HL-60 (cell line): Measurements from ENCODE around the gene NCOA3.

ENCODE experiments used
- DNase-seq, 2 experiments: peaks; one replicate each; pipeline ENCODE4 v3.0.0-alpha.2; 2010 to 2020; ENCODE audit warnings: low read depth in 1 of 2, low spot score in 1 of 2
- H3K27ac ChIP-seq: fragments of 250-450 bp; sonication (Bioruptor Pico); replicated peaks from 2 replicates; pipeline ENCODE4 v1.5.1; 2020; ENCODE audit warnings: mild to moderate bottlenecking, moderate library complexity
- H3K27me3 ChIP-seq: fragments of 250-450 bp; sonication (Bioruptor Pico); 2 replicates; pipeline ENCODE4 v1.5.1; 2021; ENCODE audit warnings: mild to moderate bottlenecking, moderate library complexity; ENCODE audit not compliant: insufficient read depth, poor library complexity, severe bottlenecking
- H3K4me3 ChIP-seq: replicated peaks from 2 replicates; pipeline ENCODE4 v1.5.1; 2011; ENCODE audit warnings: mild to moderate bottlenecking, control low read depth, low read length; ENCODE audit not compliant: insufficient read depth
- GABPA ChIP-seq: IDR thresholded peaks from 2 replicates; pipeline ENCODE4 v1.6.1; 2012; ENCODE audit warnings: low read depth
- POLR2AphosphoS5 ChIP-seq: IDR thresholded peaks from 2 replicates; pipeline ENCODE4 v1.6.1; 2012; ENCODE audit warnings: low read depth
- SPI1 ChIP-seq: IDR thresholded peaks from 2 replicates; pipeline ENCODE4 v1.6.1; 2012; ENCODE audit warnings: low read depth, mild to moderate bottlenecking, borderline replicate concordance
- TF ChIP-seq, protein P1 (sequence below): IDR thresholded peaks from one replicate; pipeline ENCODE4 v1.5.1; 2011; ENCODE audit warnings: low read length, control low read depth, inconsistent platforms; ENCODE audit not compliant: insufficient read depth
- TF ChIP-seq, protein P2 (sequence below): IDR thresholded peaks from 2 replicates; pipeline ENCODE4 v1.6.1; 2012; ENCODE audit warnings: low read depth; ENCODE audit not compliant: insufficient replicate concordance

Gene NCOA3

DNA sequence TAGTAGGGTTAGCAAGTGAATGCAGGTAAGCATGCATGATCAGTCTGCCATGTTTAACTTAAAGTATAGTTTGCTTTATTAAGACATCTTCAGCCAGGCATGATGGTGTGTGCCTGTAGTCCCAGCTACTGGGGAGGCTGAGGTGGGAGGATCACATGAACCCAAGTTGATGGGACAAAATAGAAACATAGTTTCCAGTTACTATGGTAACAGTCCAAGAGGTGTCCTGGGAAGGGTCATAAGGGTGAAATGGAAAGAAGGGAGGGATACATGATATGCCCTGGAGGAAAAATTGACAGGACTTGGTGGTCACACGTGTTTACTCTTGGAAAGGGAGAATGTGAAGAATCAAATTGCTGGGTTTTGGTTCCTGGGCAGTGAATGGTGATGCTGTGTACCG lies 143.9 kb downstream of the NCOA3 start:
- H3K27me3 ChIP-seq = no peaks in the 10 kb centered on the region
- TF ChIP-seq, protein P1, sequence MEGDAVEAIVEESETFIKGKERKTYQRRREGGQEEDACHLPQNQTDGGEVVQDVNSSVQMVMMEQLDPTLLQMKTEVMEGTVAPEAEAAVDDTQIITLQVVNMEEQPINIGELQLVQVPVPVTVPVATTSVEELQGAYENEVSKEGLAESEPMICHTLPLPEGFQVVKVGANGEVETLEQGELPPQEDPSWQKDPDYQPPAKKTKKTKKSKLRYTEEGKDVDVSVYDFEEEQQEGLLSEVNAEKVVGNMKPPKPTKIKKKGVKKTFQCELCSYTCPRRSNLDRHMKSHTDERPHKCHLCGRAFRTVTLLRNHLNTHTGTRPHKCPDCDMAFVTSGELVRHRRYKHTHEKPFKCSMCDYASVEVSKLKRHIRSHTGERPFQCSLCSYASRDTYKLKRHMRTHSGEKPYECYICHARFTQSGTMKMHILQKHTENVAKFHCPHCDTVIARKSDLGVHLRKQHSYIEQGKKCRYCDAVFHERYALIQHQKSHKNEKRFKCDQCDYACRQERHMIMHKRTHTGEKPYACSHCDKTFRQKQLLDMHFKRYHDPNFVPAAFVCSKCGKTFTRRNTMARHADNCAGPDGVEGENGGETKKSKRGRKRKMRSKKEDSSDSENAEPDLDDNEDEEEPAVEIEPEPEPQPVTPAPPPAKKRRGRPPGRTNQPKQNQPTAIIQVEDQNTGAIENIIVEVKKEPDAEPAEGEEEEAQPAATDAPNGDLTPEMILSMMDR = no peak
- TF ChIP-seq POLR2AphosphoS5 = no peak
- TF ChIP-seq SPI1 = no peak
- no peak for TF ChIP-seq GABPA
- TF ChIP-seq, protein P2, sequence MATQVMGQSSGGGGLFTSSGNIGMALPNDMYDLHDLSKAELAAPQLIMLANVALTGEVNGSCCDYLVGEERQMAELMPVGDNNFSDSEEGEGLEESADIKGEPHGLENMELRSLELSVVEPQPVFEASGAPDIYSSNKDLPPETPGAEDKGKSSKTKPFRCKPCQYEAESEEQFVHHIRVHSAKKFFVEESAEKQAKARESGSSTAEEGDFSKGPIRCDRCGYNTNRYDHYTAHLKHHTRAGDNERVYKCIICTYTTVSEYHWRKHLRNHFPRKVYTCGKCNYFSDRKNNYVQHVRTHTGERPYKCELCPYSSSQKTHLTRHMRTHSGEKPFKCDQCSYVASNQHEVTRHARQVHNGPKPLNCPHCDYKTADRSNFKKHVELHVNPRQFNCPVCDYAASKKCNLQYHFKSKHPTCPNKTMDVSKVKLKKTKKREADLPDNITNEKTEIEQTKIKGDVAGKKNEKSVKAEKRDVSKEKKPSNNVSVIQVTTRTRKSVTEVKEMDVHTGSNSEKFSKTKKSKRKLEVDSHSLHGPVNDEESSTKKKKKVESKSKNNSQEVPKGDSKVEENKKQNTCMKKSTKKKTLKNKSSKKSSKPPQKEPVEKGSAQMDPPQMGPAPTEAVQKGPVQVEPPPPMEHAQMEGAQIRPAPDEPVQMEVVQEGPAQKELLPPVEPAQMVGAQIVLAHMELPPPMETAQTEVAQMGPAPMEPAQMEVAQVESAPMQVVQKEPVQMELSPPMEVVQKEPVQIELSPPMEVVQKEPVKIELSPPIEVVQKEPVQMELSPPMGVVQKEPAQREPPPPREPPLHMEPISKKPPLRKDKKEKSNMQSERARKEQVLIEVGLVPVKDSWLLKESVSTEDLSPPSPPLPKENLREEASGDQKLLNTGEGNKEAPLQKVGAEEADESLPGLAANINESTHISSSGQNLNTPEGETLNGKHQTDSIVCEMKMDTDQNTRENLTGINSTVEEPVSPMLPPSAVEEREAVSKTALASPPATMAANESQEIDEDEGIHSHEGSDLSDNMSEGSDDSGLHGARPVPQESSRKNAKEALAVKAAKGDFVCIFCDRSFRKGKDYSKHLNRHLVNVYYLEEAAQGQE = no peak
- H3K27ac ChIP-seq = no peak overlapping the region
- no peak overlapping the region for H3K4me3 ChIP-seq
- DNase-seq = no peak

DNA sequence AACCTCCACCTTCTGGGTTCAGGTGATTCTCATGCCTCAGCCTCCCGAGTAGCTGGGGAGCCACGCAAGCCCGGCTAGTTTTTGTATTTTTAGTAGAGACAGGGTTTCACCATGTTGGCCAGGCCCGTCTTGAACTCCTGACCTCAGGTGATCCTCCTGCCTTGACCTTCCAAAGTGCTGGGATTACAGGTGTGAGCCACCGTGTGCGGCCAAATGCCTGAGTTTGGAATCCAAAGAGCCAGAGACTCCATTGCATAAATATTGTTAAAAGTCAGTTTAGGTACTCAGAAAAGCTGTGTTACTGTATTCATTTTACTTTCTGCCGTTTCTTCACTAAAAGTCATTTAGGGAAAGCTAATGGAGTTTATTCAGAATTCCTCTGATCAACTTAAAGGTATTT lies 146.3 kb downstream of the NCOA3 start:
- no peak overlapping the region for H3K27ac ChIP-seq
- H3K4me3 ChIP-seq = no peak overlapping the region
- TF ChIP-seq GABPA (no peak), SPI1 (no peak), POLR2AphosphoS5 (no peak)
- TF ChIP-seq, protein P1 = no peak
- TF ChIP-seq, protein P2 = no peak

DNA sequence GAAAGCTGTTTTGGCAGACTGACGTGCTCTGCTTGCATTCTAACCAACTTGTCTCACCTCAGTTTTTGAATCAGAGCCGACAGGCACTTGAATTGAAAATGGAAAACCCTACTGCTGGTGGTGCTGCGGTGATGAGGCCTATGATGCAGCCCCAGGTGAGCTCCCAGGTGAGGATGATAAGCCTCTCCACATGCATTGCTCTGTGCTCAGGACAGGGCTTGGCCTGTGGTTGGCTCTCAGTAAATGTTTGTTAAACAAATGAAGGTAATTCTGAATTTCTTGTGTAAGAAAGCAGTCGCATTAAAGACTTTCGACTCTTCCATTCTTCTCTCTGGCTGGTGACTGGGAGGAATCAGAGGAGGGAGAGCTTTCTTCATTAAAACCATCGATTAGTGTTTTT lies 147.3 kb downstream of the NCOA3 start:
- Histone ChIP-seq H3K27ac (no peak overlapping the region), H3K27me3 (no peaks in the 10 kb centered on the region), H3K4me3 (no peak overlapping the region)
- TF ChIP-seq POLR2AphosphoS5 = no peak
- TF ChIP-seq, protein P2 = no peak
- no peak for TF ChIP-seq GABPA
- no peak for TF ChIP-seq SPI1
- TF ChIP-seq, protein P1 = no peak
- DNase-seq = no peak

More for the DNA sequence above, 146.3 kb downstream of the NCOA3 start:
- no peaks in the 10 kb centered on the region for H3K27me3 ChIP-seq
- no peak for DNase-seq
